Medulla oblongata (tissue), 1 donor: ENCODE results near the gene BMPR1B.
"Not testable (repeated sequence)": the region's sequence is repeated elsewhere in the genome, so short reads cannot be mapped to it uniquely, and the experiment has no call there.

Experiments
- DNase-seq: peaks from one replicate; pipeline ENCODE4 v3.0.0-alpha.2; 2015; ENCODE audit errors: extremely low spot score

The BMPR1B gene

DNA sequence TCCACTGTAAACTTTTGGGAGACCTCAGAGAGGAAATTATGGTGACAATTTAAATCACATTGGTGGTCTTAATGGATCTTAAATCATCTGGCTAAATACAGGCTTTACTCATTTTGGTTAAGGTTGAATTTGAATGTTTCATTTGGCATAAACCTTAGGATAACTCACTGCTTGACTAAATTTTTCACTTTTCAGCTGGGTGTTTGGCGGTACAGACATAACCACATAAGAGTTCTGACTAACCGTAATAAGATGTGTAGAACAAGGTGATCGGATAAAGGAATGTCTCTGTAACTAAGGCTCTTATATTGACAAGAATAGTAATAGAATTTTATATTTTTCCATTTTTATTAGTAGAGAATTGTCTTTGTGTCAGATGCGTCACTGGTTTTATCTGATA, 281.0 kb downstream of the BMPR1B start:
- no peak for DNase-seq

DNA sequence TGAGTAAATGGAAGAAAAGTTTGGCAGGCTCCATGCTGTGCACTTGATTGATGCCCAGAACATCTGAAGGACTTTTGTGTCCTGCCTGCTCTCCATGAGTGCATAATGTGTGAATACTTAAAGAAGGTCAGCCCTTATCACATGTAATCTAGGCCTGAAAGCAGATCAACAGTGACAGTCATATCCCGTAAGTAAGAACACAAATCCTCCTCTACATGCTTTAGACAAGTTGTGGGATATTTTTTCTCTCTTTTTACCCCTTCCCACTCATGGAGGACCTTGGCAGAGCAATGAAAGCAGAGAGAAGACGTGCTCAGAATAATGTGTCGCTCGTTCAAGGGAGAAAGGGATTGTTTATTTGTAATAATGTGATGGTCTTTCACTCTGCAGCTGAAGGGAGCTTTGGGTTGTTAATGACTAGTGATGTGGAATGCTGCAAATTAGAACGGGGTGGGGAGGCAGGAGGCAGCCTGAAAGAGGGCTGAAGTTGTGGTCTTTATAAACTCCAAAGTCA, 286.6 kb downstream of the BMPR1B start:
- DNase-seq: peak; percentile 76

- no peak for DNase-seq
Measured at GRCh38 chr4:95045429-95045828, 287.7 kb downstream of the BMPR1B start.

DNA sequence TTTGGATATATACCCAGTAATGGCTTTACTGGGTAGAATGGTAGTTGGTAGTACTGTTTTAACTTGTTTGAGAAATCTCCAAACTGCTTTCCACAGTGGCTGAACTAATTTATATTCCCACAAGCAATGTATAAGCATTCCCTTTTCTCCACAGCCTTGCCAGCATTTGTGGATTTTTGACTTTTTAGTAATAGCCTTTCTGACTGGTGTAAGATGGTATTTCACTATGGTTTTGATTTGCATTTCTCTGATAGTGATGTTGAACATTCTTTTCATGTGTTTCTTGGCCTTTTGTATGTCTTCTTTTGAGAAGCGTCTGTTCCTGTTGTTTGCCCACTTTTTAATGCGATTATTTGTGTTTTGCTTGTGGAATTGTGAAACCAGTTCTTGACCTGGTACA, 290.5 kb downstream of the BMPR1B start:
- no peak for DNase-seq

DNA sequence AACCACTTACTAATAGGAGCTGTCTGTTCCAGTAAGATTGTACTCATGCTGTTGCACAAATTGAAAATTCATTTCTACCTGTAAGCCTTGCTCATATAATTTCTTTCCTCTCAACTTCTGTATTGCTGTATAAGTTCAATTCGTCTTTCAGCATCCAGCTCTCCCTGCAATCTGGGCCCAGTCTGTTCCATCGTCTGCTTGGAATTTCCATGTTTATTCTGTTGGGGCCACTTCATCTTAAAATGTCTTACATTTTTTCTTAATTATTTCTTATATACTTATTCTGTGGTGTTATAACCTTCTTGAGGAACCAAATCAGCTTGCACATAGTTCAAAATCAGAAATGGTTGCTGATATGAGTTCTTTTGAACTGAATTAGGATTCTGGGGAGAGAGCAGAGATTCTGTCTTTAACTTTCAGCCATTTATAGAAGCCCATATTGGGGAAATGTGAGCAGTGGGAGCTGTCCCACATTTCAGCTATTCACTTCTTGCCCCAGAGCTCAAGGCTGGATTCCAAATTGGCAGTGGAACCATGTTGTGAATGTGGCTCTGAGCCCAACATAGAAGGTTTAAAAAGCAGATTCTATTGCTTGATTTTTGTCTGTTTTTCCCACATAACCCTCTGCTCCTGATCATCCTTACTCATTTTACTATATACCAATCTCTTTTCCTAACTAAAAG, 291.9 kb downstream of the BMPR1B start:
- peak; percentile 70 for DNase-seq

DNA sequence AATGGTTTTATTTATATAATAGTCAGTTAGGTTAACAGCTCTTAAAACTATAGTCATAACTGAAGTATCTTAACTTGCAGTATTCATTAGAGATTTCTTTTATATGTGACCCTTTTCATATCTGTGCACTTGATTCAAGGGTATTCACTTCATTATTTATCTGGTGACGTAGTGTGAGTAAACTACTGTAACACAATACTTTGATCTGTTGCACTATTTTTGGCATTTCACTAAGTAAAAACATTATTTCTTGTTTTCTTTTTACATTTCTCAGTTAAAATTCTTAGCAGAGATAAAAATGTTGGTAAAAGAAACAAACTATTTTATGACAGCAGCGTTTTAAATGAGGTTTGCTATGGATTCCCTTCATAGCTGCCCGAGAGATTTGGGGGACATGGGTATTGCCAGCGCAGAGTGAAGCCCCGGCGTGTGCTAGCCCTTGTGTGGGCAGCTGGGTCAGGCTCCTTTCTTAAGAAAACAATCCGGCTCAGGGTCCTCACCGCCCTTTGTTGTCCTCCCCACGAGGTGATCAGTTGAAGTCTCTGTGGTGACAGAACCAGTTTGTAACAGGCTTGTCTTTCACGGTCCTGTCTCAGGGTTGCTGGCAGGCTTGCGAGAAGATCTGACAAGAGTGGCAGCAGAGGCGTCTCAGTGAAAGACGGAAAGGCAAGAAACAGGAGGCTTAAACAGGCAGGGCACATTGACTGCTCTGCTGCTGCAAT, 293.4 kb downstream of the BMPR1B start:
- DNase-seq: peak; percentile 45

DNA sequence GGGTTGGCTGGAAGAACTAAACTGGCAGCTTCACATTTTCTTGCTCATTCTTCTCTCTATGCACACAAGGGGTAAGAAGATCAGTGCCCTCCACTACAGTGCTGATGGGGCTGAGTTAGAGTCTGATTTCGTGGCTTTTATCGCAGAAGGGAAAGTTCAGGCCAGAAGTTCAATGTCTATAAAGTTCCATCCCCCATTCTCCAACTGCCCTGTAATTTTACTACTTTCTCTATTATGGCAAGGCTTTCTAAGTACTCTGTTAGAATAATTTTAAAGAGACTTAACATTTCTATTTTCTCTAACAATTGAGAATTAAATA, 293.9 kb downstream of the BMPR1B start:
- no peak for DNase-seq

GRCh38 chr4:95058991-95059390, 301.2 kb downstream of the BMPR1B start:
- DNase-seq: no peak

GRCh38 chr4:95059663-95060062, 301.9 kb downstream of the BMPR1B start:
- DNase-seq: no peak

DNA sequence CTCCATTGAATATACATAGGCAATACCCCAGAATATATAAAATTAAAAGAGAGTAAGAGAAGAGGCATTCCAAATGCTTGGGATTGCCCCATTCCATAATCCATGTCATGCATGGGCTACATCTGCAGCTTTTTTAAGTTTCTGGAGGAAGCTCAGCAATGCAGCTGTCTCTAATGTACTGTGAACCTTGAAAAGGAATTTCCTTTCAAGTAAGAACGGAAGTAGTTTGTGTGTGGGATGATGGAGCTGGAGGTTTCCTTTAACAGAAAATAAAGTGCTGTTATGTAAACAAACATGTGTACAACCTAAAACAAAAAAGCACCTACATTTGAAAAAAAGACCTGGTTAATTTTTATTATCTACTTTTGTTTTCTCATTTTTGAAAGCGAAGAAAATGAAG, 303.5 kb downstream of the BMPR1B start:
- DNase-seq: no peak

DNA sequence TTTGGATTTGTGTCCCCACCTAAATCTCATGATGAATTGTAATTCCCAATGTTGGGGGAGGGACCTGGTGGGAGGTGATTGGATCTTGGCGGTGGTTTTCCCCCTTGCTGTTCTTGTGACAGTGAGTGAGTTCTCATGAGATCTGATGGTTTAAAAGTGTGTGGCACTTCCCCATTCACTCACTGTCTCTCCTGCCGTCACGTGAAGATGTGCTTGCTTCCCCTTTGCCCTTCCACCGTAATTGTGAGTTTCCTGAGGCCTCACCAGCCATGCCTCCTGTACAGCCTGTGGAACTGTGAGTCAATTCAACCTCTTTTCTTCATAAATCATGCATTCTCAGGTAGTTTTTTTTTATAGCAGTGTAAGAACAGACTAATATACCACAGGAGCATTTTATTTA, 304.0 kb downstream of the BMPR1B start:
- DNase-seq: not testable (repeated sequence)

DNA sequence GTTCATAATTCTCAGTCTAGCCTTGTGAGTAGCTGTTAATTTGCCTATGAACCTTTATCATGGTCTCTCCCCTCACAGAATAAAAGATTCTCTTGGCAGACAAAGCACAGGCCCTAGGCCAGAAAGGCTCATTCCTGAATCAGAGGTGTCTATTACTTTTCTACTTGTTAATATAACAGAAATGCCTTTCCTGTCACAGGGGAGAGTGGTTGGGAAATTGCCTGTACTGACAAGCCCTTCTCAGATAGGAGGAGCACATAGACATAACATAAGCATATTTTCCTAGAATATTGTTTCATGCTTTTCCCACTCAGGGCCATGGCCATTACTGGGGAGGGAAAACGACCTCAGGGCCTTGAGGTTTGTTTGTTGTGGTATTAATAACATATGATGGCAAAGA, 308.3 kb downstream of the BMPR1B start:
- DNase-seq: no peak

GRCh38 chr4:95068401-95068800, 310.6 kb downstream of the BMPR1B start:
- no peak for DNase-seq

- no peak for DNase-seq
Measured at GRCh38 chr4:95068818-95069478, 311.2 kb downstream of the BMPR1B start.

- peak; percentile 56 for DNase-seq
Measured at GRCh38 chr4:95071851-95072250, 314.1 kb downstream of the BMPR1B start.

GRCh38 chr4:95073646-95074045, 315.9 kb downstream of the BMPR1B start:
- peak; percentile 12 for DNase-seq

DNA sequence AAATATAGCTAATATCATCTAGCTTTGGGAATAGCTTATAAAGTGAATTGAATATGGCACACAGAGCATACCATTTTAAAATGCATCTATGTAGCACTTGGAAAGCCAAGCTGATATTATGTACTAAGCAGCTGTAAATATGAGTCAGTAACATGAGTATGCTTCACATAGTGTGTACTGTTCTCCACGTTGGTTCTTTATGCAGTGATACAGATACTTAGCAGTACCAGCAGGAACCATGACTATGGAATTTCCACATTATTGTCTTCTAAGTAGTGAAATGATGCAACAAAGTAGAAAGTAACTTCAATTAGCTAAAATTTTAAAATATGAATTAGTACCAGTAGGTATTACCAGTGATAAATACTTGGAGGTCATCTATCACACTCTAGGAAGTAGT, 320.1 kb downstream of the BMPR1B start:
- DNase-seq: no peak

- DNase-seq: no peak
Measured at GRCh38 chr4:95080969-95081368, 323.2 kb downstream of the BMPR1B start.

DNA sequence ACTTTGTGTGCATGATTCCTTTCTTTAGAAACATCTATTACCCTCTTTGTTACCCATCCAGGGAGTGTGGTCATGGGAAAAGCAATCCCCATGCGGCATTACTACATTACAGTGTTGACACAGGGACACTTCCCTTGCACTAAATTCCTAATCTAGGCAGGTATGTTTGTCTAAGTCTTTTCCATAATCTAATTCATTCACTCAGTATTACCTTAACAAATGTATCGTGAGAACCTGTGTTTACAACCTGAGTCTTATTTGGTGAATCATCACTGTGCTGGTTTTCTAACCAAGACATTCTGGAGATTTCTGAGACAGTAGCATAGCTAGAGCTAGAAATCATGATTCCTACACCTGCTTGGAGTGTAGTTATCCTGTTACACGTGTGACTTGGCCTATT, 326.8 kb downstream of the BMPR1B start:
- DNase-seq: no peak

GRCh38 chr4:95085124-95085833, 327.5 kb downstream of the BMPR1B start:
- DNase-seq: no peak

DNA sequence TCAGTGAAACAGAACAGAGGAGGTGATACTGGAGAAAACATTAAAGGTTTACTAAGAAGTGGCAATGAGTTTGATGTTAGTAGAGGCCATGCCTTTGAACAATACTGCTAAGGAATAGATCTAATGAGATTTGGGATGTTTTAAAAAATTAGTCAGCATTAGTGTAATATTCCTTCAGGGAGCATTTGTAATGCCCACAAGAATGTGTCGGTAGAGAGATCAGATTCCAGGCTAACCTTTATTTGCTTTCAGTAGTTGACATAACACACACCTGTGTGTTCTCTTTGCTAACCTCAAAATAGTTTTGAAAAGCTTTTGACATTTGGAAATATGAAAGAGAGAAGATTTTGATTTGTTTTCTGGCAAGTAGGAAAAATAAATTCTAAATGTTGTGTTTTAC, 328.8 kb downstream of the BMPR1B start:
- no peak for DNase-seq
